ENCODE results near the gene UROC1. TPM values are rescaled to one million over a fixed set of nuclear protein-coding genes. Genes with fewer than 3 reads are reported as not detected.

UROC1 gene
- total RNA-seq, 2 donors from 2014 or later = not detected

GRCh38 chr3:126549861-126550487 lies 32.4 kb upstream of the UROC1 start:
- TF ChIP-seq CTCF (IDR thresholded peaks at IDR 0.05) = no peak
- Histone ChIP-seq H3K4me1 (no peaks in the 10 kb centered on the region), H3K27ac (no peak overlapping the region), H3K4me3 (no peak overlapping the region), H3K27me3 (no peaks in the 10 kb centered on the region), H3K9me3 (no peaks in the 10 kb centered on the region), H3K36me3 (no peaks in the 10 kb centered on the region)
- DNase-seq (ENCODE audit: low spot score) = peak; percentile 49

GRCh38 chr3:126548556-126549466 lies 31.2 kb upstream of the UROC1 start:
- no peak overlapping the region for H3K27ac ChIP-seq
- no peak for TF ChIP-seq CTCF (IDR thresholded peaks at IDR 0.05)
- H3K4me3 ChIP-seq = no peak overlapping the region
- DNase-seq (ENCODE audit: low spot score) = peak; percentile 50
- no peaks in the 10 kb centered on the region for H3K36me3 ChIP-seq
- H3K9me3 ChIP-seq = no peaks in the 10 kb centered on the region
- H3K4me1 ChIP-seq = no peaks in the 10 kb centered on the region
- H3K27me3 ChIP-seq = no peaks in the 10 kb centered on the region

- Histone ChIP-seq H3K27me3 (no peaks in the 10 kb centered on the region), H3K36me3 (no peaks in the 10 kb centered on the region), H3K4me1 (no peaks in the 10 kb centered on the region), H3K27ac (no peak overlapping the region), H3K9me3 (no peaks in the 10 kb centered on the region), H3K4me3 (no peak overlapping the region)
- DNase-seq (ENCODE audit: low spot score) = no peak
- no peak for TF ChIP-seq CTCF (IDR thresholded peaks at IDR 0.05)
These were observed 30.1 kb upstream of the UROC1 start for GRCh38 chr3:126547721-126548120.

- Histone ChIP-seq H3K27me3 (no peaks in the 10 kb centered on the region), H3K36me3 (no peaks in the 10 kb centered on the region)
These were observed 29.1 kb upstream of the UROC1 start for GRCh38 chr3:126546549-126547239.

GRCh38 chr3:126546013-126546412 lies 28.4 kb upstream of the UROC1 start:
- no peak for TF ChIP-seq CTCF (IDR thresholded peaks at IDR 0.05)
- Histone ChIP-seq H3K4me1 (no peaks in the 10 kb centered on the region), H3K4me3 (no peak overlapping the region), H3K27ac (no peak overlapping the region), H3K36me3 (no peaks in the 10 kb centered on the region), H3K9me3 (no peaks in the 10 kb centered on the region), H3K27me3 (no peaks in the 10 kb centered on the region)
- peak; percentile 38 for DNase-seq (ENCODE audit: low spot score)

More at GRCh38 chr3:126546549-126547239, 29.1 kb upstream of the UROC1 start:
- DNase-seq (ENCODE audit: low spot score) = no peak
- Histone ChIP-seq H3K9me3 (no peaks in the 10 kb centered on the region), H3K27ac (no peak overlapping the region), H3K4me3 (no peak overlapping the region), H3K4me1 (no peaks in the 10 kb centered on the region)
- no peak for TF ChIP-seq CTCF (IDR thresholded peaks at IDR 0.05)

Measured in right atrium auricular region (tissue), 2 donors.